Measurements from ENCODE around the gene RAD54L.
"Not testable (repeated sequence)": the region's sequence is repeated elsewhere in the genome, so short reads cannot be mapped to it uniquely, and the experiment has no call there.

Gene RAD54L

GRCh38 chr1:46242918-46243317 lies 4.6 kb upstream of the RAD54L start:
- DNase-seq, result no peak

- not testable (repeated sequence) for DNase-seq
Observed at GRCh38 chr1:46243831-46244230, 3.7 kb upstream of the RAD54L start.

- DNase-seq, result no peak
Observed at GRCh38 chr1:46244656-46245371, 2.7 kb upstream of the RAD54L start.

- not testable (repeated sequence) for DNase-seq
Observed at GRCh38 chr1:46246136-46246535, 1.4 kb upstream of the RAD54L start.

DNA sequence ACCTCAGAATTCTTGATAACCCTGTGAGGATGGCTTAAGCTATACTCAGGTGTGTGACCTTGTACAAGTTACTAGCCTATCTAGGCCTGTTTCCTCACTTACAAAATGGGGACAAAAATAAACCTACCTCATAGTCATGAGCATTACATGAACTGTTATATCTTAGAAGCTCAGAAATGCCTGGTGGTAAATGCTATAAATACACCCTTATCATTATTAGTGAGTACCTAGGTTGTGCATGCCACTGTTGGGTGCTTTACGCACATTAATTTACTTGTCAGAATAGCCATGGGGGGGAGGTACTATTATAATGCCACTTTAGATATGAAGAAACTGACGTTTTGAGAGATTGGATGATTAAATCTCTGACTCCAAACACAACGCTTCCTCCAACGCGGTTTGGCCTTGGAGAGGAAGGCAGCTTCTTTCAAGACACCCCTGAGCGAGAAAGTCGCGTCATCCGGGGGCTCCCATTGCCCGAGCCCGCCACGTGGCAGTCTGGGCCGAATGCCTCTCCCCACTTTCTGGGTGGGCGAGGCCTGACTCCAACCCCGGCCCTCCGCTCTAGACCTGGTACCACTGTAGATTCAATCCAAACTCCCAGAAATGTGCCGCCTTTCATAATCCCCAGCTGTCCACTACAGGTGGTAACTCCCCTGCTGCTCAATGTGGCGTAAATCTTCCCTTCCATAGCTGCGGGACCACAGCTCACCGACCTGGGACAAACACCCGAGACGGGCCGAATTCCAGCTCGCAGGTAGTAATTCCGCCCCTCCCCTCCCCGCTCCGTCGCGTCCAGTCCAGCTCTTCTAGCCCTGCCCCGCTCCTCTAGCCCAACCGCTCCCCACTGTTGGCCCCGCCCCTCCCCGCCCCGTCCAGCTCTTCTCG lies 771 bp upstream of the RAD54L start:
- DNase-seq, result no peak

- peak; percentile 32 for DNase-seq
Observed at GRCh38 chr1:46248122-46248920, 758 bp downstream of the RAD54L start.

GRCh38 chr1:46254668-46255067 lies 7.1 kb downstream of the RAD54L start:
- no peak for DNase-seq

DNA sequence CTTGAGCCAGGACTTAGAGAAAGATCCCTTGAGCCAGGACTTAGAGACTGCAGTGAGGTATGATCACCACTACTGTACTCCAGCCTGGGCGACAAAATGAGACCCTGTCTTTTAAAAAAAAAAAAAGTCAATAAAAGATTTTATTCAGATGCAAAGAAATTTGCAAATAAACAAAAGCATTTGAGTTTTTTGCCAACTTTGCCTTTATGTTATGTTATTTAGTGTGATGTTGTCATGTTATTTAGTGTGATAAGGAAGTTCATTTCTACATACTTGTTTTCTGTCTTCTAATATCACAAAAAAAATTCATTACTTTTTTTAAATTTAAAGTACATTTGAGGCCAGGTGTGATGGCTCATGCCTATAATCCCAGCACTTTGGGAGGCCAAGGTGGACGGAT lies 9.0 kb downstream of the RAD54L start:
- DNase-seq, result no peak

DNA sequence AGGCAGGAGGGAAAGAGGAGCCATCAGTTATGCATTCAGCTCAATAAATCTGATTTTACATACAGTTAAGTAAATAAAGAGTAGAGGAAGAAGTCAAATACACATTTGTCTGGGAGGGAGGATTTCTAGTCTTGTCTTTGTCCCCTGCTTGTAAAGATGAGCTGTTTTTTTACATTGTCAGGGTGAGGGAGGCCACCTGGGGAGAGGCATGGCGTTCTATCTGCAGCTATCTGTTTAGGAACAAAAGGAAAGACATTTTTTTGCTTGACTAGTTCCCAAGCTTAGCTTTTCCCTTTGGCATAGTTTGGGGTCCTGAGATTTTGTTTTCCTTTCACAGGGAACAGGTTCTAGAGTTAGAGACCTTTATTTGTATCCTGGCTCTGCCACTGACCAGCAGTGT lies 14.9 kb downstream of the RAD54L start:
- DNase-seq, result no peak

DNA sequence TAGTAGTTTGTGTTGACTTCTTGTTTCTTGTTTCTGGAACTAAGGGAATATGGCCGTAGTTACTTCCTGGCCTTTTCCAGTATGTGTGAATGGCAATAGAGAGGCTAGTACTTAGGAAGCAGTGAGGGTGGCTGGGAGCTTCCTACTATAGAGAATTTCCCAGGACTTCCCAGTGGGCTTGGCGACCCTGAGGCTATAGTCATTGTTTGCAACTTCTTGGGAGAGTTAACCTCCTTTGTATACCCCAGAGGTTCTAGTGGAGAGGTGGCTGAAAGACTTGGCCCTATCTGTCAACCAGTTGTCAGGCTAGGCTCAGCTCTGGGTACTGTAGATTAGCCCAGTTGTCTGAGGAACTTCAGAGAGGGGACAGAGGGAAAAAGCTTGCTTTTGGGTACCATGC lies 15.6 kb downstream of the RAD54L start:
- no peak for DNase-seq

DNA sequence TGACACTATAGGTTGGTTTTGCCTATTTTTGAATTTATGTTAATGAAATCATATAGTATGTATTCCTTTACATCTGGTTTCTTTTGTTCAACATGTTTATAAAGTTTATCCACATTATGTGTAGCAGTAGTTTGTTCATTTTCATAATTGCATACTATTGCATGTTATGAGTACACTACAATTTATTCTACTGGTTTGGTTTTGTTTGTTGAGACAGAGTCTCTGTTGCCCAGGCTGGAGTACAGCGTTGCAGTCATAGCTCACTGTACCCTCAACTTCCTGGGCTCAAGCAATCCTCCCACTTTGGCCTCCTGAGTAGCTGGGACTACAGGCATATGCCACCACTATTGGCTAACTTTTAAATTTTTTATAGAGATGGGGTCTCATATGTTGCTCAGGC lies 21.0 kb downstream of the RAD54L start:
- no peak for DNase-seq

DNA sequence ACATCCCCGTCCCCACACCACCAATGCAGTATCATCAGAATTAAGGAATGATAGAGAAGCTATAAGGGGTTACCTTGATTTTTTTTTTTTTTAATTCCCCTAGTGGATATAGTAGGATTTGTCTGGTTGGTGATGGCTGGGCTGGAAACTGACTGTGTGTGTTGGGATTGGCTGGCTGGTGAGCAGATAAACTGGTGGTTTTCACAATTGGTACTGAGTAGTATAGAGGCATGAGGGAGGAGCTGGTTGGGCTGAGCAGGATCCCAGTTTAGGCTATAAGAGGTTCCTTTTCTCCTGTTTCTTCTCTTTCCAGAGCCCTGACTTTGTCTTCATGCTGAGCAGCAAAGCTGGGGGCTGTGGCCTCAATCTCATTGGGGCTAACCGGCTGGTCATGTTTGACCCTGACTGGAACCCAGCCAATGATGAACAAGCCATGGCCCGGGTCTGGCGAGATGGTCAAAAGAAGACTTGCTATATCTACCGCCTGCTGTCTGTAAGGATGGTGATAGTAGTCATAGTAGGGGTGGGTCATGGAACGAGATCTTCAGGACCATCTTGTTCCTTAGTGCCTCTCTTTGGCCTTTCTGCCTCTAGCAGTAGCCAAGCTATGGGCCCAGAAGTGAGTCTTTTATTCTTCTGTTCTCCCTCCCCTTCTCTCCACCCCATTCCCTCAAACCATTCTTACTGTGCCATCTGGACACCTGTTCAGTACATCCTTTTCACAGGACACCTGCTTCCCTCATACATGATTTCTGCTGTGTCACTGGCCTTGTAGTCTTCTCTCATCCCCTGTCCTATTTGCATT lies 26.9 kb downstream of the RAD54L start:
- DNase-seq, result no peak

DNA sequence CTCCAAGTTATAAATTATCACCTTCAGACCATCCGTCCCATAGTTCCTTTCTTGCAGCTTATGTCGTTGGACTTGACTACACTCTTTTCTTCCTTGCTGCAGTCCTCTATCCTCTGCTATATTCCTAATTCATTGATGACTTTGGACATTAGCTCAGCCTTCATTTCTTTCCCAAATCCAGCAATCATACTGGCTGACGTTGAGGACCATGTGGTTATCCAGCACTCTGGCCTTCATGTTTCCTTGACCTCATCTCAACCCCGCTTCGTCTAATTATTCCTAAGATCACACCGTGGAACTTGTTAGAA lies 27.4 kb downstream of the RAD54L start:
- DNase-seq, result no peak

- DNase-seq, result no peak
Observed at GRCh38 chr1:46277658-46278373, 30.3 kb downstream of the RAD54L start.

- DNase-seq, result no peak
Observed at GRCh38 chr1:46278807-46279206, 31.2 kb downstream of the RAD54L start.

GRCh38 chr1:46280092-46280491 lies 32.5 kb downstream of the RAD54L start:
- DNase-seq, result no peak

GRCh38 chr1:46281021-46281420 lies 33.5 kb downstream of the RAD54L start:
- no peak for DNase-seq

- no peak for DNase-seq
Observed at GRCh38 chr1:46284058-46284457, 36.5 kb downstream of the RAD54L start.

DNA sequence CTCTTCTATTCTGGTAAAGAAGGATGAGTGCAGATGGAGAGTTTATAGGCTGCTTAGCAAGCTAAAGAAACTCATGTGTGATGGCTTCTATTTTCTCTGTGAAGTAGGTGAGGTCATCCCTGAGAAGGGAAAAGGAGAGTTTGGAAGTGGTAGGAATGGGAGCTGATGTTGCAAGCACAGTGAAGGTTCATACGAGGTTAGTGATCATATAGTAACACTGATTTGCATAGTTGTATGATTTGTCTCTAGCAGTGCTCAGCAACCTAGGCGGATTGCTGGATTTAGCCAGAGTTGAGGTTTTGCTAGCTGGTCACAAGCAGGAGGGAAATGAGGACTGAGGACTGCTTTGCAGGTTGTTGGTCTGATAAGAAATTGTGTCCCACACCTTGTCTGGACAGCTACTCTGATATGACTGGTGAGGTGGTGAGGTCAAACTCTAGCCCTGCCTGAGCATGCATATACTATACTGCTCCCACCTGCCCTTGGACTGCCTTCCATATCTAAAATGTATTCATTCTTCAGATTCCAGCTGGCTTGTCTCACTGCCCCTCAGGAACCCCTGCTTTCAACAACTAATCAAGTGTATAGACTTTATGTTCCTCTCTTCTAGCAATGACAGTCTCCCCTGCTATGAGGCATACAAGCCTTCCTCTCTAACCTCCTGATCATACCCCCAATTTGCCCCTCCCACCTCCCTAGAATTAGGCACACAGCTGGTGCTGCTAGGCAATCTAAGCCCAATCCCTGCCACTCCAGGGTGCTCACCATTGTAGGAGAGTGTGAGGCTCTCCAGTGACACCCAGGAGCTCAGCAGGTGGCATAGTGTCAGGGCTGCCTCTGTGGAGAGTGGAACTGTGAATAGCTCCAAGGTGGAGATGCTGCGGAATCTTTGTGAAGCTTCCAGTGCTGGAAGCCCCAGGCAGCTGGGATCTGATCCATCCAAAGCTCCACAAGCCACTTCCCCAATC lies 37.3 kb downstream of the RAD54L start:
- no peak for DNase-seq

- peak; percentile 76 for DNase-seq
Observed at GRCh38 chr1:46285730-46286477, 38.3 kb downstream of the RAD54L start.

Data from right hindlimb (tissue), 1 donor.